Liver (tissue), 9 donors: ENCODE measurements around the gene DGCR2. TPM values are rescaled to one million over a fixed set of nuclear protein-coding genes. Genes with fewer than 3 reads are reported as not detected.
"Not testable (repeated sequence)": the region's sequence is repeated elsewhere in the genome, so short reads cannot be mapped to it uniquely, and the experiment has no call there.

Source experiments
- DNase-seq: peaks from one replicate; pipeline ENCODE4 v3.0.0-alpha.2; 2017; ENCODE audit warnings: low spot score
- H3K27ac ChIP-seq, 2 donors: one replicate each; pipeline ENCODE4 v1.7.0; 2013; ENCODE audit warnings: inconsistent platforms in 2 of 2, low read length in 2 of 2, control low read depth in 1 of 2, low read depth in 1 of 2, mild to moderate bottlenecking in 1 of 2
- H3K27me3 ChIP-seq, 4 donors: one replicate each; pipeline versions ENCODE4 v1.6.1 to v1.7.0; 2013; ENCODE audit warnings: low read length in 3 of 4, inconsistent platforms in 1 of 4, mild to moderate bottlenecking in 1 of 4, moderate library complexity in 1 of 4; ENCODE audit not compliant: control insufficient read depth in 4 of 4, insufficient read depth in 4 of 4
- H3K36me3 ChIP-seq, 4 donors: one replicate each; pipeline versions ENCODE4 v1.6.1 to v1.7.0; 2013; ENCODE audit warnings: low read length in 3 of 4, mild to moderate bottlenecking in 3 of 4, low read depth in 1 of 4, moderate library complexity in 1 of 4; ENCODE audit not compliant: control insufficient read depth in 4 of 4, insufficient read depth in 3 of 4
- H3K4me1 ChIP-seq, 4 donors: one replicate each; pipeline versions ENCODE4 v1.6.1 to v1.7.0; 2013; ENCODE audit warnings: low read length in 3 of 4, mild to moderate bottlenecking in 3 of 4, moderate library complexity in 1 of 4; ENCODE audit not compliant: control insufficient read depth in 4 of 4, insufficient read depth in 4 of 4
- H3K4me3 ChIP-seq, 3 donors: one replicate each; pipeline versions ENCODE4 v1.6.1 to v1.7.0; 2013; ENCODE audit warnings: low read length in 3 of 3, control low read depth in 1 of 3, low read depth in 1 of 3, mild to moderate bottlenecking in 1 of 3
- H3K9ac ChIP-seq, 2 donors: one replicate each; pipeline ENCODE4 v1.7.0; 2013; ENCODE audit warnings: low read length in 2 of 2, mild to moderate bottlenecking in 2 of 2, moderate library complexity in 2 of 2, control low read depth in 1 of 2, low read depth in 1 of 2
- H3K9me3 ChIP-seq, 4 donors: one replicate each; pipeline versions ENCODE4 v1.6.1 to v1.7.0; 2013; ENCODE audit warnings: low read length in 3 of 4; ENCODE audit not compliant: control insufficient read depth in 4 of 4
- WGBS: extraction: QIAGEN DNeasy Blood & Tissue Kit; methylation state at CpG from one replicate; pipeline ENCODE4 v1.1.7; 2013; 5-methylcytosine and 5-hydroxymethylcytosine counted together
- polyA plus RNA-seq, 2 donors: library from polyadenylated mRNA; stranded (reverse) in 1 of 2; unstranded in 1 of 2; fragments of 200-250 nt in 1 of 2; fragments of >200 nt in 1 of 2; fragmentation: Nextera tagmentation in 1 of 2; extraction: Ambion mirVana in 1 of 2; gene quantifications; one replicate each; pipeline versions ENCODE4 v1.2.1 to v1.2.3, GENCODE V29; 2013 to 2015
- total RNA-seq, 2 donors: library from RNA; depleted of rRNA; stranded (reverse); fragments of >200 nt; gene quantifications; one replicate each; pipeline ENCODE4 v1.2.3, GENCODE V29; 2014
- donor health status: healthy.
- donor health status: healthy.
- donor health status: healthy.
- donor health status: healthy.
- donor health status: healthy.

DGCR2 gene
- total and polyA plus RNA-seq, 4 donors = 11.2 to 30.0 (median 21.1) TPM

GRCh38 chr22:19034724-19035120 is 87.5 kb downstream of the DGCR2 start:
- not testable (repeated sequence) for H3K4me1 ChIP-seq, H3K27ac ChIP-seq, H3K27me3 ChIP-seq, H3K4me3 ChIP-seq, H3K9ac ChIP-seq, DNase-seq, H3K9me3 ChIP-seq
- WGBS = 64% methylated on average over 11 of the region's 12 CpGs
- peaks cover 2 to 20% (median 9%) of the 10 kb centered on the region in 4 donors for H3K36me3 ChIP-seq

GRCh38 chr22:19034031-19034723 is 88.0 kb downstream of the DGCR2 start:
- not testable (repeated sequence) for H3K27me3 ChIP-seq
- H3K36me3 ChIP-seq = peaks cover 0 to 15% (median 6%) of the 10 kb centered on the region in 4 donors

GRCh38 chr22:19033568-19033905 is 88.7 kb downstream of the DGCR2 start:
- 76% methylated on average over 5 of the region's 5 CpGs for WGBS

More at GRCh38 chr22:19034031-19034723, 88.0 kb downstream of the DGCR2 start:
- H3K9me3 ChIP-seq, H3K27ac ChIP-seq, H3K4me3 ChIP-seq, DNase-seq, H3K9ac ChIP-seq, H3K4me1 ChIP-seq: not testable (repeated sequence)
- 81% methylated on average over 6 of the region's 6 CpGs for WGBS

GRCh38 chr22:19032898-19033567 is 89.2 kb downstream of the DGCR2 start:
- not testable (repeated sequence) for H3K36me3 ChIP-seq, H3K4me3 ChIP-seq, H3K27me3 ChIP-seq, H3K9ac ChIP-seq, H3K27ac ChIP-seq, H3K9me3 ChIP-seq, DNase-seq
- WGBS = 77% methylated on average over 14 of the region's 14 CpGs
- H3K4me1 ChIP-seq = peaks cover 0 to 10% (median 4%) of the 10 kb centered on the region in 4 donors

More at GRCh38 chr22:19033568-19033905, 88.7 kb downstream of the DGCR2 start:
- H3K4me3 ChIP-seq, H3K27ac ChIP-seq, H3K9me3 ChIP-seq, H3K9ac ChIP-seq, DNase-seq, H3K36me3 ChIP-seq, H3K27me3 ChIP-seq: not testable (repeated sequence)
- peaks cover 0 to 10% (median 4%) of the 10 kb centered on the region in 4 donors for H3K4me1 ChIP-seq

GRCh38 chr22:19032156-19032785 is 89.9 kb downstream of the DGCR2 start:
- H3K36me3 ChIP-seq, H3K4me3 ChIP-seq, DNase-seq, H3K27ac ChIP-seq, H3K27me3 ChIP-seq, H3K9ac ChIP-seq, H3K9me3 ChIP-seq: not testable (repeated sequence)
- 88% methylated on average over 22 of the region's 31 CpGs for WGBS
- peaks cover 0 to 10% (median 4%) of the 10 kb centered on the region in 4 donors for H3K4me1 ChIP-seq

- not testable (repeated sequence) for H3K9me3 ChIP-seq, DNase-seq, H3K27ac ChIP-seq, H3K9ac ChIP-seq, H3K4me3 ChIP-seq, H3K27me3 ChIP-seq, H3K36me3 ChIP-seq
- peaks cover 0 to 10% (median 4%) of the 10 kb centered on the region in 4 donors for H3K4me1 ChIP-seq
- 93% methylated on average over 7 of the region's 7 CpGs for WGBS
Measured at GRCh38 chr22:19030889-19031252, 91.3 kb downstream of the DGCR2 start.

- not testable (repeated sequence) for H3K27me3 ChIP-seq, DNase-seq, H3K27ac ChIP-seq, H3K9ac ChIP-seq, H3K36me3 ChIP-seq, H3K9me3 ChIP-seq, H3K4me3 ChIP-seq
- H3K4me1 ChIP-seq = peaks cover 0 to 10% (median 4%) of the 10 kb centered on the region in 4 donors
- 55% methylated on average over 19 of the region's 21 CpGs for WGBS
Measured at GRCh38 chr22:19030226-19030888, 91.9 kb downstream of the DGCR2 start.
